Lung (tissue), 12 donors: Measurements from ENCODE around the gene SLC7A5. TPM values are rescaled to one million over a fixed set of nuclear protein-coding genes. Genes with fewer than 3 reads are reported as not detected.
"Not testable (repeated sequence)": the region's sequence is repeated elsewhere in the genome, so short reads cannot be mapped to it uniquely, and the experiment has no call there.

Experiments
- ATAC-seq: fragments of 200-7000 bp; cut with Tn5 transposase; one replicate; pipeline ENCODE4 v1.9.1; 2020; ENCODE audit warnings: moderate number of reproducible peaks; ENCODE audit not compliant: insufficient read depth, low FRiP score
- DNase-seq, 3 donors: peaks; one replicate each; pipeline ENCODE4 v3.0.0-alpha.2; 2013 to 2017
- H3K27ac ChIP-seq, 2 donors: one replicate each; pipeline ENCODE4 v1.5.1; 2013; ENCODE audit warnings: mild to moderate bottlenecking in 2 of 2, moderate library complexity in 2 of 2, control low read depth in 1 of 2, inconsistent platforms in 1 of 2, low read depth in 1 of 2, low read length in 1 of 2
- H3K27me3 ChIP-seq, 3 donors: one replicate each; pipeline ENCODE4 v1.5.1; 2013; ENCODE audit warnings: low read length in 2 of 3; ENCODE audit not compliant: control insufficient read depth in 3 of 3, insufficient read depth in 3 of 3
- H3K36me3 ChIP-seq, 4 donors: one replicate each; pipeline ENCODE4 v1.5.1; 2013; ENCODE audit warnings: low read length in 4 of 4, mild to moderate bottlenecking in 1 of 4, moderate library complexity in 1 of 4; ENCODE audit not compliant: control insufficient read depth in 4 of 4, insufficient read depth in 4 of 4
- H3K4me1 ChIP-seq, 5 donors: one replicate each; pipeline ENCODE4 v1.5.1; 2013; ENCODE audit warnings: low read length in 5 of 5, mild to moderate bottlenecking in 2 of 5, moderate library complexity in 1 of 5; ENCODE audit not compliant: control insufficient read depth in 5 of 5, insufficient read depth in 5 of 5
- H3K4me3 ChIP-seq: one replicate; pipeline ENCODE4 v1.5.1; 2013; ENCODE audit warnings: mild to moderate bottlenecking, control low read depth, moderate library complexity
- H3K9ac ChIP-seq, 2 donors: one replicate each; pipeline ENCODE4 v1.5.1; 2013; ENCODE audit warnings: low read length in 2 of 2, control low read depth in 1 of 2; ENCODE audit not compliant: insufficient read depth in 1 of 2
- H3K9me3 ChIP-seq, 4 donors: one replicate each; pipeline ENCODE4 v1.5.1; 2013; ENCODE audit warnings: low read length in 3 of 4, mild to moderate bottlenecking in 1 of 4, moderate library complexity in 1 of 4; ENCODE audit not compliant: control insufficient read depth in 4 of 4, insufficient read depth in 3 of 4
- WGBS, 2 donors: extraction: QIAGEN DNeasy Blood & Tissue Kit; methylation state at CpG; one replicate each; pipeline ENCODE4 v1.1.7; 2013; 5-methylcytosine and 5-hydroxymethylcytosine counted together
- polyA plus RNA-seq, 2 donors: library from polyadenylated mRNA; stranded (reverse); fragments of 200-250 nt; gene quantifications; one replicate each; pipeline ENCODE4 v1.2.1, GENCODE V29; 2013
- total RNA-seq, 2 donors: library from RNA; depleted of rRNA in 1 of 2; stranded (reverse); fragments of >200 nt in 1 of 2; gene quantifications; one replicate each; pipeline ENCODE4 v1.2.1, GENCODE V29; 2014 to 2021
- TF ChIP-seq, protein P1 (sequence below): IDR thresholded peaks from 2 replicates; pipeline ENCODE4 v1.5.1; 2012; ENCODE audit warnings: mild to moderate bottlenecking; ENCODE audit errors: control extremely low read depth, extremely low read depth
- donor health status: control.
- donor health status: control.
- donor health status: Bipolar disorder and iron deficiency.
- donor health status: healthy.
- donor health status: DM: yes; HTN: yes; CAD: no.

SLC7A5 gene
- total and polyA plus RNA-seq, 4 donors, result 4.0 to 36.1 (median 19.8) TPM

DNA sequence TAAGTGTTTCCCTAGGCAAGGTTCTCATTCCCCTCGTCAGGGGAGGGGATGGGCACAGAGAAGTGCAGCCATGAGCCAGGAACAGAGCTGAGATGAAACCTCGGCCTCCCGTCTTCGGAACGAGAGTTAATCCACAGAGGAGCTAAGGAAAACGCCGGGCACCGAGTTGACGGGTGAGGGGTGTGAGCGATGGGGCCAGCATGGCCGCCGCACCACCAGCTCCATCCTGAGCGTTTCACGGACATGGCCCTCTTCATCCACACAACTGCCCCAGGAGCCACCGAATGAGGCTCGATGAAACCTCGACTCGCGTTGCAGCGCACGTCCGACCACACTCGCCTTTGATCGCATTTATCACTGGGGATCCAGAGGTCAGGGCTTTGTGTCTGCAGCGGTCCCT lies 45.5 kb upstream of the SLC7A5 start:
- Histone ChIP-seq H3K27ac (no peak overlapping the region), H3K27me3 (no peaks in the 10 kb centered on the region), H3K9me3 (no peaks in the 10 kb centered on the region), H3K36me3 (no peaks in the 10 kb centered on the region), H3K9ac (no peak overlapping the region), H3K4me3 (no peak overlapping the region), H3K4me1 (no peaks in the 10 kb centered on the region)
- ATAC-seq (no peak), DNase-seq (no peak)
- TF ChIP-seq, protein P1, sequence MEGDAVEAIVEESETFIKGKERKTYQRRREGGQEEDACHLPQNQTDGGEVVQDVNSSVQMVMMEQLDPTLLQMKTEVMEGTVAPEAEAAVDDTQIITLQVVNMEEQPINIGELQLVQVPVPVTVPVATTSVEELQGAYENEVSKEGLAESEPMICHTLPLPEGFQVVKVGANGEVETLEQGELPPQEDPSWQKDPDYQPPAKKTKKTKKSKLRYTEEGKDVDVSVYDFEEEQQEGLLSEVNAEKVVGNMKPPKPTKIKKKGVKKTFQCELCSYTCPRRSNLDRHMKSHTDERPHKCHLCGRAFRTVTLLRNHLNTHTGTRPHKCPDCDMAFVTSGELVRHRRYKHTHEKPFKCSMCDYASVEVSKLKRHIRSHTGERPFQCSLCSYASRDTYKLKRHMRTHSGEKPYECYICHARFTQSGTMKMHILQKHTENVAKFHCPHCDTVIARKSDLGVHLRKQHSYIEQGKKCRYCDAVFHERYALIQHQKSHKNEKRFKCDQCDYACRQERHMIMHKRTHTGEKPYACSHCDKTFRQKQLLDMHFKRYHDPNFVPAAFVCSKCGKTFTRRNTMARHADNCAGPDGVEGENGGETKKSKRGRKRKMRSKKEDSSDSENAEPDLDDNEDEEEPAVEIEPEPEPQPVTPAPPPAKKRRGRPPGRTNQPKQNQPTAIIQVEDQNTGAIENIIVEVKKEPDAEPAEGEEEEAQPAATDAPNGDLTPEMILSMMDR, result no peak
- 91 to 94% methylated on average over 25 of the region's 25 CpGs for WGBS, 2 donors

DNA sequence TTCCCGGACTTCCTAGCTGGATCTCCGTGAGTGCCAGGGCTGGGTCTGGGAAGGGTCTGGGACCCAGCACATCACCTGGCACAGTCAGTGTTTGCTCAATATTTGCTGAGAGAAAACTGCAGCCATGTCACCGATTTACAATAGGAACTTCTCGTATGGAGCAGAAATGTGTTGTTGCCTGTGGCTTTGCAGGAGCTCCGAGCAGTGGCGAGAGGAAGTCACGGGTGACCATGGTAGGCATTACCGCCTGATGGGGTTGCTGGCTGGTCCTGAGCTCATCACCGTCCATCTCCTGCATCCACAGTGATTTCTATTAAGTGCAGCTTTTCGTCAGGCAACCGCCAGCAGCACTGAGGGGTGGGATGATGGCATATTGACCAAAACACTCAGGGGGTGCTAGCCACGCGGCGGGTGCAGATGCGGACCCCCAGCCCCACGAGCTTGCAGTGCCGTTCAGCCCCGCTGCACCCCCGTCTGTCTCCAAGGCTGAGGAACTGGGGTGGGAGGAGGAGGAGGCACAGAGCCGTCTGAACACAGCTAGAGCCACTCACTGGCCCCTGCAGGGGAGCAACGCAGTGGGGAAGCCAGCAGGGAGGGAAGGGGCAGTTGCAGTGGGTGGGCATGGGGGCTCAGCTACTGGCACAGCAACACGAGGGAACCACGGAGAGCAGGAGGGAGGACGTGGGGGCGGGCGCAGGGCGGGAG lies 44.9 kb upstream of the SLC7A5 start:
- H3K9ac ChIP-seq, H3K9me3 ChIP-seq, ATAC-seq, H3K4me3 ChIP-seq, H3K27me3 ChIP-seq, DNase-seq, H3K27ac ChIP-seq, H3K36me3 ChIP-seq, H3K4me1 ChIP-seq: not testable (repeated sequence)
- 70 to 75% methylated on average over 23 to 27 of the region's 27 CpGs for WGBS, 2 donors

DNA sequence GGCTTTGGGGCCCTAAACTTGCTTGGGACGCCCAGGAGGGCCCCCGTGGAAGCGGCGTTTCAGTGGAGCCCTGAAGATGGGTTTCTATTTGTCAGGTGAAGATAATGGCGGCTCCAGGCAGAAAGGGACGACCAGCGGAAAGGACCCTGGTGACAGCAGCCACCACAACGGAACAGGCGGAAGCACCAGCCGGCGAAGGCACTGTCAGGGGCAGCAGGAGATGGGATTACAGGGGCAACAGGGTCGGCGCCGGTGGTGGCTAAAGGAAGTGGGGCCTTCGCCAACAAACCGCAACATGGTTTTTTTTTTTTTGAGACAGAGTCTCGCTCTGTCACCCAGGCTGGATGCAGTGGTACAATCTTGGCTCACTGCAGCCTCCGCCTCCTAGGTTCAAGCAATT lies 43.4 kb upstream of the SLC7A5 start:
- not testable (repeated sequence) for DNase-seq, H3K27ac ChIP-seq, H3K36me3 ChIP-seq, H3K4me3 ChIP-seq, H3K9ac ChIP-seq, H3K4me1 ChIP-seq, ATAC-seq, H3K27me3 ChIP-seq, H3K9me3 ChIP-seq
- 77 to 83% methylated on average over 18 of the region's 18 CpGs for WGBS, 2 donors

DNA sequence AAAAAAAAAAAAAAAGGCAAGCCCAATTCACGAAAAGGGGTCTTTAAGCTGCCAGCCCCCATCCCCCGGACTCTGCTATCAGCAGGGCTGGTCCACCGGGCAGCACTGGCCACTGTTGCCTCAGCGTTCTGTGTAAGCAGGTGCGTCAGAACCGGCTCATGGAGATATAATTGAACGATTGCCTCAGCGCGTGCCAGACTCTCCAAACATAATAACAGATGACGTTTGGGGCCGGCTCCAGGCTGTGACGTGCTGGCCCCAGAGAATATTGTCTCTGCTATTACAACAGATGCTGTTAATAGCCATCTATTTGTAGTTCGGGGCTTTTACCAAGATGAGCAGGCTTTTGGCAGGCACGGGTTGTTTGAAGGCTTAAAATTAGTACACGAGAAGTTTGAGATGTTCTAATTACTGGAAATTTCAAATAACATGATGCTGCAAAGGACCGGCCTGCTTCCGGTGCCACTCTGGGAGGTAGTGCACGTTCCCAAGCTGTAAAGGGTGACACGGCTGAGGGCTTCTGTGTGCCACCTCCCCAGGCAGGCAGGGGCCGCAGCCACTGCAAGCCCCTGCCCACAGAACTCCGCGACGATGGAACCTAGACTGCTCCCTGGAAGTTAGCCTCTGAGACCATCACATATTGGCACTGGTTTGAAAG lies 41.9 kb upstream of the SLC7A5 start:
- H3K36me3 ChIP-seq, ATAC-seq, H3K4me3 ChIP-seq, H3K27me3 ChIP-seq, H3K9me3 ChIP-seq, H3K27ac ChIP-seq, H3K9ac ChIP-seq, H3K4me1 ChIP-seq: not testable (repeated sequence)
- DNase-seq, result peak in 1 of 3 donors; percentile 13
- 68 to 79% methylated on average over 23 of the region's 23 CpGs for WGBS, 2 donors
